Stimulated activated CD8-positive, alpha-beta memory T cell treated with anti-CD3 and anti-CD28 coated beads, Interleukin-2, amount 100 ng/mL, for 1 hour (primary cell): Measurements from ENCODE around the gene IMPA2.
"Not testable (repeated sequence)": the region's sequence is repeated elsewhere in the genome, so short reads cannot be mapped to it uniquely, and the experiment has no call there.

Source experiments
- DNase-seq, 2 donors: peaks; one replicate each; pipeline ENCODE4 v3.0.0-alpha.2; 2020; ENCODE audit warnings: low read depth in 2 of 2

The IMPA2 gene

GRCh38 chr18:12048010-12048826, 66.9 kb downstream of the IMPA2 start:
- no peak for DNase-seq

GRCh38 chr18:12048827-12049175, 67.5 kb downstream of the IMPA2 start:
- no peak for DNase-seq

- DNase-seq, result no peak
Measured at GRCh38 chr18:12049978-12050811, 68.9 kb downstream of the IMPA2 start.

GRCh38 chr18:12052866-12053265, 71.6 kb downstream of the IMPA2 start:
- DNase-seq, result no peak

- no peak for DNase-seq
Measured at GRCh38 chr18:12053289-12053688, 72.0 kb downstream of the IMPA2 start.

GRCh38 chr18:12056034-12056883, 75.0 kb downstream of the IMPA2 start:
- no peak for DNase-seq

- no peak for DNase-seq
Measured at GRCh38 chr18:12056884-12057402, 75.6 kb downstream of the IMPA2 start.

GRCh38 chr18:12057419-12058039, 76.2 kb downstream of the IMPA2 start:
- no peak for DNase-seq

GRCh38 chr18:12059334-12060181, 78.3 kb downstream of the IMPA2 start:
- DNase-seq, result no peak

GRCh38 chr18:12060182-12060870, 79.0 kb downstream of the IMPA2 start:
- no peak for DNase-seq

GRCh38 chr18:12061685-12062084, 80.4 kb downstream of the IMPA2 start:
- DNase-seq, result no peak

- DNase-seq, result no peak
Measured at GRCh38 chr18:12062974-12063373, 81.7 kb downstream of the IMPA2 start.

- DNase-seq, result no peak
Measured at GRCh38 chr18:12064086-12064763, 82.9 kb downstream of the IMPA2 start.

GRCh38 chr18:12065397-12065796, 84.1 kb downstream of the IMPA2 start:
- DNase-seq, result no peak

GRCh38 chr18:12066910-12067511, 85.7 kb downstream of the IMPA2 start:
- no peak for DNase-seq

- DNase-seq, result no peak
Measured at GRCh38 chr18:12067671-12068070, 86.4 kb downstream of the IMPA2 start.

GRCh38 chr18:12068316-12068949, 87.1 kb downstream of the IMPA2 start:
- not testable (repeated sequence) for DNase-seq

GRCh38 chr18:12068950-12069320, 87.6 kb downstream of the IMPA2 start:
- no peak for DNase-seq
